Right forelimb (tissue), 1 donor: ENCODE results near the gene PLIN4.

Experiments used
- DNase-seq: peaks from one replicate; pipeline ENCODE4 v3.0.0-alpha.2; 2018

PLIN4 gene

DNA sequence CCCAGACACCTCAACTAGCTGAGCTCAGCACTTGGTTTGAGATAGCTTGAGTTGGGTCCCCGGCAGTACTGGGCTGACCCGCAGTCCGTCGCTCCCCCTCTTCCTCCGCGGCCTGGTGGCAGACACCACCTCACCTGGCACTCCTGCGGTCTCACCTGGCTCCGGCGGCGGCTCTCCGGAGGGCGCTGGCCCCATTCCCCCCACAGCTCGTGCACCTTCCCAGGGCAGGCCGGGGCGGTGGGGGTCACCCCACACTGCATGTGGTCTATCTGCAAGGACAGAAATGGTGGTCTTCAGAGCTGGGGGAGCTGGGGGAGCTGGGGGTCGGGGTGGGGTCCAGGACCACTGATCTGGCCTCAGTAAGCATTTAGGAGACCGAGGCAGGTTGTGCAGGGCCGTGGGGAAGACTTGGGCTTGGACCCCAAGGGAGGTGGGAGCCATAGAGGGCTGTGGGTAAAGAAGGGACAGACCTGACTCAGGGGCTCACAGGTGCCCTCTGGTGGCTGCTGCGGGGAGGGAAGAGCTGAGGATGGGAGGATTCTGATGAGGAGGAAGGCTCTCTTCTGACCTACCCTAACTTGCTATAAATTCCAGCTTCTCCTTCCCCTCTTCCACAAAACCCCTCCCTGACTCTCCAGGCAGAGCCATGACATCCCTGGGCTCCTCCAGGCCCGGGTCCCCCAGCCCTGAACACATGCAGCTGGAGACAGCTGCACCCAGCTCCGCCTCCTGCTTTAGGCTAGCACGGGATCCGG is 6.7 kb upstream of the PLIN4 start:
- DNase-seq: peak; percentile 64

DNA sequence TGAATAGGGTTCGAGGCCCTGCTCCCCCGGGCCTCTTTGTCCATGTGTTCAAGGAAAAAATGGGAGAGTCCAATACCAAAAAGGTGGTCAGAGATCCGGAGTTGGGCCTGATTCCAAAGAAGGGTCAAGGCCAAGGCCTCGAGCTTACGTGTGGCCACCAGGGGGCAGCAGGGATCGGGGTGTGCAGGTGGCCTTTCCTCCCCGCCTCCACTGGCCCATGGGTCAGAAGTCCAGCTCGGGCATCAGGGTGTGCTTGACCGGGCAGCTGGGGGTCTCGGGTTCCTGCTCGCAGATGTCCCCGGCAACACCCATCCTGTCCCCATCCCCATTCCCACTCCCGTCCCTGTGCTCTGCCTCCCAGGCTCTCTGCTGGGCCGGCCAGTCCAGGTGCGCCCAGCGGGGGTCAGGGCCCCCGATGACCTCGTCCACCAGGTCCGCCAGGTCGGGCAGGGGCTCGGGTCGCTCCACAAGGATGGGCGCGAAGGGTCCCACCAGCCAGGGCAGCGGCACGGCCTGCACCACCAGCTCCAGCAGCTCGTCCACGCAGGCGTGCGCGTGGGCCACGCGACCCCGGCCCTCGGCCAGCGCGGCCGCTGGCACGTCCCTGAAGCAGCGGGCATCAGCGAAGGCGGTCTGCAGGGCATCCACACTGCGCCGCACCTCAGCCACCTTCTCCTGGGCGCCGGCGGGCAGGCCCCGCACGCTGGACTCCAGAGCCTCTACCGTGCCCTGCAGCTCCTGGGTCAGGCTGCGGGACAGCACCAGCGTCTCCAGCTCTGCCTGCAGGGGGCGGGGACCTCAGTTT is 5.2 kb upstream of the PLIN4 start:
- no peak for DNase-seq

- no peak for DNase-seq
Observed at GRCh38 chr19:4522291-4523002, 4.2 kb upstream of the PLIN4 start.

GRCh38 chr19:4521888-4522242 is 3.6 kb upstream of the PLIN4 start:
- no peak for DNase-seq

DNA sequence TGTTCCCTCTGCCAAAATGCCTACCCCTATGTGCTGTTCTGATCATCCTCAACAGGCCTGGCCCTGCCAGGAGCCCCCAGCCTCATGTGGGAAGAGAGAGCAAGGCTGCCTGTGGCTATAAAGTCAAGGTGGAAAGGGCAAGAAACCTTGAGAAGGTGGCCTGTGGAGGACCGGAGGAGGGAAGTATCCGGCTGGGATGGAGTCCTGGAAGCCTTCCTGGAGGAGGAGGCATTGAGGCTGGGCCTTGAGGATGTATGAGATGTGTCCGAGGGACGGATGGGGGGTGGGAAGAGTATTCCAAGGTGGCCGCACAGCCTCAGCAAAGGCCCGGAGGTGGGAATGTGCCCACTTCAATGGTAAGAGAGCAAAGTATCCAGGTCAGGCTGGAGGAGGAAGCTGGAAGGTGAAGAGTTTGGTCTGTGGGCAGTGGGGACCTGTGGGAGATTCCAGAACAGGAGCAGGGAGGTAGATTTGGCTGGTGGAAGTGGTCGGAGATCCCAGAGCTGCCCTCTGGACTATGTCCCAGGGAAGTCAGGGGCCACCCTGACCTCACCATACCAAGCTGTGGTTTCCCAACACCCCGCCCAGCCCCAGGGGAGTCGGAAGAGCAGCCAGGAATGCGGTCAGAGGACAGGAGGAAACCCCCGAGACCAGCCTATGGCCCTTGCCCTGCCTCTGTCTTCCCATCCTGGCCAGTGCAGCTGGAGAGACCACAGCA is 3.0 kb upstream of the PLIN4 start:
- DNase-seq: no peak

DNA sequence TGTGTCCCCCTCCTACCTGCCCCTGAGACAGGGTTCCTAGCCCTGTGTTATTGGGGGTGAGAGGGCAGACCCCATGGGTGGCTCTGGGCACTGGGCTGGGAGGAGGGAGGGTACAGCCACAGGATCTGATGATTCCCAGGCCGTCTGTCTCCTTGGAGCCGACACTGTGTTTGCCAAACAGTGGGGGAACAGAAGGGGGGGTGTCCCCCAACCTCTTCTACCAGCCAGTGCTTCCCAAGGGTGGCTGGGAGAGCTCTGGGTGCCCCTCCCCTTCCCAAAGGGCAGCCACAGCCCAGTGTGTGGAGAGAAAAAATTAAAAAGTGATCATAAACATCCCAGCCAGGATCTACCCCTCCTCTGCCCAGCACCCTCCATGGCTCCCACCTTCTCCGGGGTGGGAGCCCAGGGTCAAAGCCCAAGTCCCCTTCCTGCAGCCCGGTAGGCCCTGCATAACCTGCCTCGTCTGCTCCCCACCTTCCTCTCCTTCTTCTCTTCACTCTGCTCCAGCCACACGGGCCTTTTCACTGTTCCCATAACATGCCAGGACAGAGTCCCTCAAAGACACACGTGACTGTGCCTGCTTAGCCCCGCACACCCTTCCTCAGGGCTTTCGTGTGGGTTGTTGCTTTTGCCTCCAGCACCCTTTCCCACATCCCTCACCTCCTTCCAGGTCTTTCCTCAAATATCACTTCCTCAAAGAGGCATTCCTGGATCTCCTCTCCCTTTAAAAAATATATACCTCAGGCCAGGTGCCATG is 1.4 kb upstream of the PLIN4 start:
- no peak for DNase-seq

DNA sequence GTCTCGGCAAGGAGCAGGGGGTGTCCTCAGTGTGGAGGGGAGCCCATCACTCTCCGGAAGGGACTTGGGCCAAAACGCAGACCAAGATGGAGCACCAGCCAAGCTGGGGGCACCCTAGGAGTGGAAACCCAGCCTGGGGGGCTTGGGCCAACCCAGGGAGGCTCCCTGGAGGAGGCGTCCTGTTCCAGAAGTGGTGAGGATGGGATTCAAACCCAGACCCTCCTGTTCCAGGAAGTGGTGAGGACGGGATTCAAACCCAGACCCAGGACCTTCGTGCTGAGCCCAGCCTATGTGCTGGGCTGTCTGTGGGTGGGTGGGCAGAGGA is 848 bp upstream of the PLIN4 start:
- DNase-seq: no peak

- no peak for DNase-seq
Observed at GRCh38 chr19:4517451-4518057, 732 bp downstream of the PLIN4 start.

DNA sequence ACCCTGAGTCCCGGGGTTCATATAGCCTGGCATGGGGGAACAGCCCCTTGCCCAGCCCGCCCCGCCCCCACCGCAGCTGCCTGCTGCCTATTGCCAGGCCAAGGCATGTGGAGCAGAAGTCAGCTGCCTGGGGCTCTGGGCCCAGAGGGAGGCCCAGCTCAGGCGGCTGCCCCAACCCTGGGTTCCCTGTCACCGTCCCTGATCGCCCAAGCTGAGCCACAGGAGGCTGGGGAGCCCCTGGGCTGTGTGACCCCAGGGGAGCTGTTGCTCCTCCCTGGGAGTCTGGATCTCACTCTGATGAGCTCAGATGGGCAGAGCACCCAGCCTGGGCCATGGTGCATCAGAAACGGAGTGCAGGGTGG is 1.4 kb downstream of the PLIN4 start:
- DNase-seq: no peak

- DNase-seq: no peak
Observed at GRCh38 chr19:4516199-4516938, 1.9 kb downstream of the PLIN4 start.

GRCh38 chr19:4515732-4516131 is 2.6 kb downstream of the PLIN4 start:
- DNase-seq: no peak

- DNase-seq: no peak
Observed at GRCh38 chr19:4513248-4513647, 5.0 kb downstream of the PLIN4 start.

- DNase-seq: no peak
Observed at GRCh38 chr19:4512070-4512469, 6.2 kb downstream of the PLIN4 start.

GRCh38 chr19:4511300-4512054 is 6.8 kb downstream of the PLIN4 start:
- DNase-seq: no peak

- no peak for DNase-seq
Observed at GRCh38 chr19:4510435-4511255, 7.6 kb downstream of the PLIN4 start.

GRCh38 chr19:4508698-4509097 is 9.6 kb downstream of the PLIN4 start:
- no peak for DNase-seq

DNA sequence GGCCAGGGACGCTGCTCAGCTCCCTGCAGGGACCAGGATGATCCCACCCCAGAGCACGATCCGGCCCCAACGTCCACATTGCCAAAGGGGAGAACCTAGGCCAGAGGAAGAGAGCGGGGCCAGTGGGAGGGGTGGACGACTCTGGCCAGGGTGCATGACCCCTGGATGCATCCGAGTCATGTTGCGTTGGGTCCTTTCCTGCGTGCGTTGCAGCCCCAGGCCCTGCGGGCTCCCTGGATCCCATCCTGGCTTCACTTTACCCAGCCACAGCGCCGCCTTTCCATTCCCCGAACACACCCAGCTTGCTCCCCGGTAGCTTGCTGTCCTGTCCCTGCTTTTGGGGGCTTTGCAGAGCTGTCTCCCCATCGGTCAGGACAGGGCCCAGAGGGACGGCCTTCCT is 10.5 kb downstream of the PLIN4 start:
- DNase-seq: no peak

GRCh38 chr19:4507150-4507452 is 11.2 kb downstream of the PLIN4 start:
- no peak for DNase-seq

DNA sequence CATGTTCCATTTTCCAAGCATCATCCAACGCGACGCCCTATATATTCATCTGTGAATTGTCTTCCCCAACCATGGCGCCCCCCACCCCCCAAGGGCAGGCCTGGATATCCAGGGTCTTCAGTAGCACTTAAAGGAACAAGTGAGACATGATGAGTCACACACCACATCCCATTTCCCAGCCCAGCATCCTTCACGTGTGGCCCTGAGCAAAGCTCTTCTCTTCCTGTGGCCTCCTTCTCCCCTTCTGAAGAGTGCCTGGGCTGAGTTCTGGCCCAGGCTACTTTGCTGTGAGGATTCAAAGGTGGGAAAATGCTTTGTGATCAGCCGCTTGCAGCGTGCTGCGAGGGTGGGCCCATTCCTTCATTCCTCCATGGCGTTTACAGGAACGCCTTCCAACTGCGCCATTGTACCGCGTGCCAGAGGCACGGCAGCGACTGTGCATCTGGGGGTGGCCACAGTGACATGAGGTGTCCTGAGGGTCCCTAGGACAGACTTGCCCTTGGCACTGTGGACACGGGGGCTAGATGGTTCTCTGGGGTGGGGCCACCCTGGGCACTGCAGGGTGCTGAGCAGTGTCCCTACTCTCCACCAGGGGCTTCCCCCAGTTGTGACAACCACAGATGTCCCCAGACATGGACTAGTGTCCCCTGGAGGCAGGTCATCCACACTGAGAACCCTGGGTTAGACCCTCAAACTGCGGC is 11.7 kb downstream of the PLIN4 start:
- DNase-seq: no peak
